C4-2B (cell line): Measurements from ENCODE around the gene CACNB2.

ENCODE experiments used
- H3K27ac ChIP-seq: fragments of 450-650 bp; 2 replicates; pipeline ENCODE4 v1.5.1; 2017
- CTCF ChIP-seq: fragments of 450-650 bp; conservative IDR thresholded peaks from 2 replicates; pipeline ENCODE4 v1.5.1; 2017; ENCODE audit warnings: mild to moderate bottlenecking
- ZFX ChIP-seq: fragments of 450-650 bp; IDR thresholded peaks from 2 replicates; pipeline ENCODE4 v1.6.1; 2017

CACNB2 gene

GRCh38 chr10:18341055-18341454 lies 200.8 kb downstream of the CACNB2 start:
- TF ChIP-seq CTCF (no peak), ZFX (no peak)
- H3K27ac ChIP-seq = no peak overlapping the region

- TF ChIP-seq ZFX (no peak), CTCF (no peak)
- H3K27ac ChIP-seq = no peak overlapping the region
Measured at GRCh38 chr10:18343573-18343972, 203.3 kb downstream of the CACNB2 start.

DNA sequence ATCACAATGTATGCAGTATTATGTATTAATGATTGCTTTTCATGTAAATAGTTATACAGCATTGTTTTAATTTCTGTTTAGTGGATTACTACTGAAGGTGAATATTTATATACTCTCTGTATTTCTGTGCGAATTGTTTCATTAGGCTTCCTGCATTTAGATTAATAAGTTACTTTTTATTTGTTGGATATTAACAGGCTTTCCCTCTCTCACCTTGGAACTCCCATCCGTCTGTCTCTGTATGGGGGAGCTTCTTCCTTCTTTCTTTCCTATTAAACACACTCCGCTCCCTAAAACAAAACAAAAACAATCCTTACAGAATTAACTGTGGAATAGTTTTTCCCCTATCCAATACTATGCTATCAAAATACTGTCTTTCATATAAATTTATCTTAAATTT lies 205.1 kb downstream of the CACNB2 start:
- H3K27ac ChIP-seq = no peak overlapping the region

DNA sequence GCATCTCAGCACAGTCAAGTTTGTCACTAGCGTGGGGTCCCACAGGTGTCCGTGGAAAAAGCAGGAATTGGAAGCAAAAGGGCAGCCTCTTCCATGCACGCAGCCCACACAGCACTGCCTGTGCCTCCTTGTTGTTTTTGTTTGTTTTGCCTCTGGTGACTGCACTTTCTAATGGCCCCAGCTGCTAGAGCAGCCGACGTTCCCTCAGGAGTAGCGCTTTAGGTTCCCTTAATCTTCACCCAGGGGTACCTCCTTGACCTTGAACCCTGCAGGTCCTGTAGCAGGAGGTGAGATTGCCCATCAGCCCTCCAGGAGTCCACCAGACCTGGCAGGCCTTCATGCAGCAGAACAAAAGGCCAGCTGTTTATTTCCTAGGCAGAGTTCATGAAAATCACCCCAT lies 210.1 kb downstream of the CACNB2 start:
- TF ChIP-seq ZFX (no peak), CTCF (no peak)
- no peak overlapping the region for H3K27ac ChIP-seq

More for the DNA sequence above, 205.1 kb downstream of the CACNB2 start:
- TF ChIP-seq CTCF (no peak), ZFX (no peak)

DNA sequence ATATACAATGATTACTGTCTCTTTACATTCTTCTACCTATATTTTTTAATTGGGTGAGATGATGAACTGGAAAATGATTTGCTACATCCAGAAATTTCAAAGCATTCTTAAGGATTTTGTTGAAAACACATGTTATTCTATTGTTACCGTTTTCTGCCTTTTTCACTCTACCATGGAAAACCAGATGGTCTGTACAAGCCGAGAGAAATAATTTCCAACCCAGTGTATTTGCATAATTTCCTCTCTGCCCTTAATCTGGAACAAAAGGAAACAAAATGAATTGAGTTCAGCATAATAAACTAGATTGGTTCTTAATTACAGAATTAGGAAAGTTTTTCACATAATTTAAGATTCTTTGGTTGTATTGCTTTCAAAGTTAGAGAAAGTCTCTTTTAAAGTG lies 211.2 kb downstream of the CACNB2 start:
- no peak for TF ChIP-seq CTCF
- no peak overlapping the region for H3K27ac ChIP-seq

DNA sequence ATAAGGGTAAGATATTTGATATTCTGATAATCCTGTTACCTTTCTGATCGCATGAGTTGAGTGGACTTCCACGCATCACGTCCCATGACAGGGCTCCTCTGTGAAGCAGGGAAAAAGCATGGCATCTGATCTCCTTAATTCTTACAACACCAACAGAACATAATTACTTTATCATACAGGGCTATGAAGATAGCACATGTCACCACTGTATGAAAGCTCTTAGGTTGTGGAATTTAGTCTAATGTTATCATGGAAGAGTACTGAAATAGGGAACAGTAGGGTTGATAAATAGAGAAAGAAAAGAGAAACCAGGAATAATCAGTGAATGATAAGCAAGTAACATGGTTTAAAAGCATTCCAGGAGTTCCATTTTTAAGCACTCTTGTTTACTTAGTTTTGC lies 212.0 kb downstream of the CACNB2 start:
- no peak for TF ChIP-seq CTCF
- TF ChIP-seq ZFX = no peak
- no peak overlapping the region for H3K27ac ChIP-seq

- TF ChIP-seq CTCF (no peak), ZFX (no peak)
- H3K27ac ChIP-seq = no peak overlapping the region
Measured at GRCh38 chr10:18359812-18360211, 219.6 kb downstream of the CACNB2 start.
